Hepatocyte (in vitro differentiated cells): ENCODE measurements around the gene DSCAM. TPM values are rescaled to one million over a fixed set of nuclear protein-coding genes. Genes with fewer than 3 reads are reported as not detected.
A peak's percentile ranks its signal among the peaks of the same experiment; 100 is the strongest.

Source experiments
- DNase-seq: peaks from one replicate; pipeline ENCODE4 v3.0.0-alpha.2; 2016; ENCODE audit warnings: low spot score
- H2AFZ ChIP-seq: fragments of 200-600 bp; sonication (generic); 2 replicates; pipeline ENCODE4 v1.6.0; 2016; ENCODE audit warnings: antibody characterized with exemption, mild to moderate bottlenecking
- H3K27ac ChIP-seq: fragments of 200-600 bp; sonication (generic); 2 replicates; pipeline ENCODE4 v1.5.1; 2016; ENCODE audit warnings: mild to moderate bottlenecking
- H3K27me3 ChIP-seq: fragments of 200-600 bp; sonication (generic); 2 replicates; pipeline ENCODE4 v1.6.1; 2016
- H3K36me3 ChIP-seq: fragments of 200-600 bp; sonication (generic); replicated peaks from 2 replicates; pipeline ENCODE4 v1.5.1; 2016; ENCODE audit warnings: low read depth; ENCODE audit not compliant: insufficient read depth
- H3K4me1 ChIP-seq: fragments of 200-600 bp; sonication (generic); 2 replicates; pipeline ENCODE4 v1.5.1; 2016; ENCODE audit warnings: mild to moderate bottlenecking, moderate library complexity; ENCODE audit not compliant: insufficient read depth
- H3K4me2 ChIP-seq: fragments of 200-600 bp; sonication (generic); 2 replicates; pipeline ENCODE4 v1.6.0; 2016
- H3K4me3 ChIP-seq: fragments of 200-600 bp; sonication (generic); 2 replicates; pipeline ENCODE4 v1.5.1; 2016; ENCODE audit warnings: mild to moderate bottlenecking
- H3K79me2 ChIP-seq: fragments of 200-600 bp; sonication (generic); 2 replicates; pipeline ENCODE4 v1.6.0; 2017; ENCODE audit warnings: mild to moderate bottlenecking
- H3K9me2 ChIP-seq: fragments of 200-600 bp; sonication (generic); replicated peaks from 2 replicates; pipeline ENCODE4 v1.6.0; 2017; ENCODE audit warnings: mild to moderate bottlenecking; ENCODE audit not compliant: insufficient read depth
- H3K9me3 ChIP-seq: fragments of 200-600 bp; sonication (generic); 2 replicates; pipeline ENCODE4 v1.5.1; 2016; ENCODE audit warnings: low read depth, mild to moderate bottlenecking
- H4K20me1 ChIP-seq: fragments of 200-600 bp; sonication (generic); 2 replicates; pipeline ENCODE4 v1.6.0; 2016; ENCODE audit warnings: mild to moderate bottlenecking; ENCODE audit not compliant: insufficient read depth, poor library complexity, severe bottlenecking
- CTCF ChIP-seq: fragments of 200-600 bp; sonication (generic); IDR thresholded peaks from 2 replicates; pipeline ENCODE4 v1.5.1; 2016; ENCODE audit warnings: antibody characterized with exemption, mild to moderate bottlenecking; ENCODE audit not compliant: poor library complexity
- EZH2 ChIP-seq: fragments of 200-600 bp; sonication (generic); IDR thresholded peaks from 2 replicates; pipeline ENCODE4 v1.6.1; 2016; ENCODE audit warnings: antibody characterized with exemption, mild to moderate bottlenecking, borderline replicate concordance
- EZH2phosphoT487 ChIP-seq: fragments of 200-600 bp; sonication (generic); IDR thresholded peaks from one replicate; pipeline ENCODE4 v1.6.1; 2018; ENCODE audit warnings: antibody characterized with exemption, mild to moderate bottlenecking, low read depth, moderate library complexity; ENCODE audit not compliant: unreplicated experiment, severe bottlenecking
- WGBS: methylation state at CpG from one replicate; pipeline ENCODE4 v1.1.6; 2016; ENCODE audit warnings: low lambda C conversion rate; ENCODE audit errors: missing lambda C conversion rate; 5-methylcytosine and 5-hydroxymethylcytosine counted together
- polyA plus RNA-seq: library from polyadenylated mRNA; unstranded; fragments of >200 nt; fragmentation: Nextera tagmentation; extraction: Ambion mirVana; gene quantifications from 2 replicates; pipeline ENCODE4 v1.2.1, GENCODE V29; 2016
- total RNA-seq: library from RNA; depleted of rRNA; stranded (reverse); fragments of >200 nt; gene quantifications from 2 replicates; pipeline ENCODE4 v1.2.3, GENCODE V29; 2014

The DSCAM gene
- total and polyA plus RNA-seq, 2 experiments from 2014 or later: 0.33 TPM; not detected in 1

GRCh38 chr21:40421121-40421520, 425.8 kb downstream of the DSCAM start:
- H3K27me3 ChIP-seq: no peaks in the 10 kb centered on the region
- TF ChIP-seq CTCF (no peak), EZH2 (no peak), EZH2phosphoT487 (no peak)
- H3K79me2 ChIP-seq: no peaks in the 10 kb centered on the region
- no peak overlapping the region for H2AFZ ChIP-seq
- peaks cover 6% of the 10 kb centered on the region for H3K9me3 ChIP-seq
- no peaks in the 10 kb centered on the region for H3K36me3 ChIP-seq
- H3K9me2 ChIP-seq: no peaks in the 10 kb centered on the region
- no peak overlapping the region for H3K27ac ChIP-seq
- no peak overlapping the region for H3K4me3 ChIP-seq
- H3K4me1 ChIP-seq: no peaks in the 10 kb centered on the region
- 84% methylated on average over 4 of the region's 4 CpGs for WGBS
- H4K20me1 ChIP-seq: no peaks in the 10 kb centered on the region
- H3K4me2 ChIP-seq: no peak overlapping the region
- no peak for DNase-seq

GRCh38 chr21:40416572-40416971, 430.4 kb downstream of the DSCAM start:
- Histone ChIP-seq H3K27me3 (no peaks in the 10 kb centered on the region), H3K36me3 (no peaks in the 10 kb centered on the region), H3K4me2 (no peak overlapping the region), H3K79me2 (no peaks in the 10 kb centered on the region), H3K4me1 (no peaks in the 10 kb centered on the region), H4K20me1 (no peaks in the 10 kb centered on the region), H3K9me3 (peaks cover 6% of the 10 kb centered on the region), H2AFZ (no peak overlapping the region), H3K27ac (no peak overlapping the region), H3K4me3 (no peak overlapping the region), H3K9me2 (no peaks in the 10 kb centered on the region)
- TF ChIP-seq EZH2phosphoT487 (no peak), EZH2 (no peak), CTCF (no peak)
- no peak for DNase-seq

- no peaks in the 10 kb centered on the region for H3K9me3 ChIP-seq
- H3K4me2 ChIP-seq: no peak overlapping the region
- H3K79me2 ChIP-seq: no peaks in the 10 kb centered on the region
- no peaks in the 10 kb centered on the region for H3K9me2 ChIP-seq
- no peak overlapping the region for H3K4me3 ChIP-seq
- H3K4me1 ChIP-seq: peaks cover 5% of the 10 kb centered on the region
- DNase-seq: no peak
- H3K36me3 ChIP-seq: no peaks in the 10 kb centered on the region
- H3K27ac ChIP-seq: no peak overlapping the region
- H2AFZ ChIP-seq: no peak overlapping the region
- no peaks in the 10 kb centered on the region for H4K20me1 ChIP-seq
- H3K27me3 ChIP-seq: no peaks in the 10 kb centered on the region
- 85% methylated on average over 5 of the region's 5 CpGs for WGBS
- no peak for TF ChIP-seq EZH2
- no peak for TF ChIP-seq EZH2phosphoT487
- TF ChIP-seq CTCF: no peak
Observed at GRCh38 chr21:40408561-40408960, 438.4 kb downstream of the DSCAM start.

GRCh38 chr21:40404396-40404800, 442.6 kb downstream of the DSCAM start:
- no peak for TF ChIP-seq EZH2
- no peak for TF ChIP-seq CTCF
- no peak for TF ChIP-seq EZH2phosphoT487
- Histone ChIP-seq H3K9me2 (no peaks in the 10 kb centered on the region), H4K20me1 (no peaks in the 10 kb centered on the region), H3K36me3 (no peaks in the 10 kb centered on the region), H3K27me3 (no peaks in the 10 kb centered on the region), H3K4me2 (peak overlapping the region; percentile 2), H3K9me3 (no peaks in the 10 kb centered on the region), H2AFZ (no peak overlapping the region), H3K4me1 (peaks cover 5% of the 10 kb centered on the region), H3K4me3 (no peak overlapping the region), H3K27ac (peak overlapping the region; percentile 73), H3K79me2 (no peaks in the 10 kb centered on the region)
- DNase-seq: peak; percentile 82
- WGBS: 49% methylated on average over 3 of the region's 3 CpGs
